ENCODE data around the gene PTER.

- TF ChIP-seq PML (IDR thresholded peaks at IDR 0.05; ENCODE audit: low read length): no peak
- no peak for TF ChIP-seq SIN3A (IDR thresholded peaks at IDR 0.05; ENCODE audit: low read depth, low read length)
- TF ChIP-seq POLR2AphosphoS5 (IDR thresholded peaks at IDR 0.05; ENCODE audit: low read length): no peak
- no peak for TF ChIP-seq GABPA (IDR thresholded peaks at IDR 0.05; ENCODE audit: low read depth)
- no peak for TF ChIP-seq MTA3 (IDR thresholded peaks at IDR 0.05; ENCODE audit: borderline replicate concordance, low read length)
- no peak for TF ChIP-seq RELB (IDR thresholded peaks at IDR 0.05; ENCODE audit: low read depth)
- TF ChIP-seq EP300 (IDR thresholded peaks at IDR 0.05; ENCODE audit: borderline replicate concordance in 1 of 2, control insufficient read depth in 1 of 2, low read depth in 2 of 2, low read length in 2 of 2): no peak
- no peak for TF ChIP-seq NFIC (IDR thresholded peaks at IDR 0.05; ENCODE audit: low read depth, low read length)
- no peak for TF ChIP-seq SREBF2 (IDR thresholded peaks at IDR 0.05; ENCODE audit: low read length)
- no peak for TF ChIP-seq E2F8 (IDR thresholded peaks at IDR 0.05; ENCODE audit: low read depth, partially characterized antibody)
- TF ChIP-seq EZH2 (IDR thresholded peaks at IDR 0.05; ENCODE audit: borderline replicate concordance, control insufficient read depth, low read depth, low read length): no peak
- TF ChIP-seq CTCF (IDR thresholded peaks at IDR 0.05 in 2 of 3, conservative IDR thresholded peaks at IDR 0.05 in 1 of 3; ENCODE audit: control insufficient read depth in 2 of 3, extremely low read depth in 1 of 3, insufficient read depth in 1 of 3, low read depth in 3 of 3, low read length in 3 of 3): no peak
- TF ChIP-seq PAX8 (IDR thresholded peaks at IDR 0.05): no peak
Measured at GRCh38 chr10:16459423-16459939, 22.7 kb downstream of the PTER start.
